Panc1 (cell line): Measurements from ENCODE around the gene RNF175. TPM values are rescaled to one million over a fixed set of nuclear protein-coding genes. Genes with fewer than 3 reads are reported as not detected.

ENCODE experiments used
- ATAC-seq: fragments of 200-7000 bp; cut with Tn5 transposase; 2 replicates; pipeline ENCODE4 v1.9.1; 2020; ENCODE audit warnings: mild to moderate bottlenecking, moderate library complexity
- BruUV-seq: library from RNA; stranded (reverse); fragments of 400-500 nt; replicated peaks from 2 replicates; lab custom pipeline; 2021; lab: Mats Ljungman, UMichigan
- CTCF ChIA-PET: fragments of 300-600 bp; sonication (Branson Sonifier 250); formaldehyde crosslinking; loops from one replicate; lab custom pipeline; 2022; ENCODE audit warnings: antibody characterized with exemption; lab: Charles Lee
- POLR2A ChIA-PET: fragments of 300-600 bp; sonication (Branson Sonifier 250); formaldehyde crosslinking; loops from one replicate; lab custom pipeline; 2022; ENCODE audit warnings: antibody characterized with exemption; lab: Charles Lee
- DNase-seq: peaks from one replicate; pipeline ENCODE4 v3.0.0-alpha.2; 2010; ENCODE audit warnings: low read depth, low spot score
- H3K27ac ChIP-seq: 2 replicates; pipeline ENCODE4 v1.5.1; 2011; ENCODE audit warnings: mild to moderate bottlenecking, low read length, inconsistent platforms
- H3K27me3 ChIP-seq: fragments of 200-500 bp; sonication (Bioruptor generic); 2 replicates; pipeline ENCODE4 v1.6.0; 2014; ENCODE audit warnings: low read length, inconsistent platforms; ENCODE audit not compliant: control insufficient read depth, insufficient read depth
- H3K36me3 ChIP-seq: fragments of 200-500 bp; sonication (Bioruptor generic); 2 replicates; pipeline ENCODE4 v1.5.1; 2014; ENCODE audit warnings: inconsistent platforms, mild to moderate bottlenecking, low read length, moderate library complexity; ENCODE audit not compliant: control insufficient read depth, insufficient read depth
- H3K4me1 ChIP-seq: 2 replicates; pipeline ENCODE4 v1.5.1; 2011; ENCODE audit warnings: inconsistent platforms, mild to moderate bottlenecking, low read length, moderate library complexity; ENCODE audit not compliant: control insufficient read depth, insufficient read depth
- H3K4me3 ChIP-seq, 2 experiments: 2 replicates each; pipeline ENCODE4 v1.5.1; 2011 to 2012; ENCODE audit warnings: low read depth in 2 of 2, low read length in 2 of 2, mild to moderate bottlenecking in 2 of 2, inconsistent platforms in 1 of 2, moderate library complexity in 1 of 2
- H3K9me3 ChIP-seq: fragments of 200-500 bp; sonication (Bioruptor generic); 2 replicates; pipeline ENCODE4 v1.5.1; 2014; ENCODE audit warnings: low read depth, mild to moderate bottlenecking, inconsistent platforms, low read length, moderate library complexity; ENCODE audit not compliant: control insufficient read depth, insufficient read depth
- CTCF ChIP-seq: fragments of 450-650 bp; IDR thresholded peaks from 2 replicates; pipeline ENCODE4 v1.5.1; 2017; ENCODE audit warnings: mild to moderate bottlenecking
- POLR2AphosphoS5 ChIP-seq: IDR thresholded peaks from 2 replicates; pipeline ENCODE4 v1.6.1; 2012; ENCODE audit warnings: mild to moderate bottlenecking, low read depth, low read length, moderate library complexity
- SIN3A ChIP-seq: IDR thresholded peaks from 2 replicates; pipeline ENCODE4 v1.6.1; 2012; ENCODE audit warnings: low read depth, mild to moderate bottlenecking, low read length, moderate library complexity, borderline replicate concordance; ENCODE audit not compliant: insufficient read depth
- TCF7L2 ChIP-seq: IDR thresholded peaks from 2 replicates; pipeline ENCODE4 v1.6.1; 2011; ENCODE audit warnings: mild to moderate bottlenecking, low read depth, low read length, inconsistent platforms
- in situ Hi-C: cut with HindIII; loops from 2 replicates; pipeline ENCODE4 v1.10.0; 2016; ENCODE audit warnings: low sequenced_read_pairs, low pct_unique_long_range_greater_than_20kb
- intact Hi-C: fragments of 100-400 bp; cut with micrococcal nuclease; formaldehyde crosslinking; loops from one replicate; pipeline ENCODE4 v1.10.0; 2022; ENCODE audit not compliant: unreplicated experiment
- total RNA-seq: library from RNA; stranded (reverse); gene quantifications from one replicate; pipeline ENCODE4 v1.2.1, GENCODE V29; 2021; ENCODE audit not compliant: unreplicated experiment
- TF ChIP-seq, protein P1 (sequence below), 2 experiments: IDR thresholded peaks; 2 replicates each; pipeline ENCODE4 v1.6.1; 2011 to 2012; ENCODE audit warnings: low read depth in 2 of 2, control low read depth in 1 of 2, low read length in 1 of 2, mild to moderate bottlenecking in 1 of 2, moderate library complexity in 1 of 2; ENCODE audit not compliant: insufficient read depth in 1 of 2

Gene RNF175
- total RNA-seq, 1 experiment from 2014 or later, result not detected

DNA sequence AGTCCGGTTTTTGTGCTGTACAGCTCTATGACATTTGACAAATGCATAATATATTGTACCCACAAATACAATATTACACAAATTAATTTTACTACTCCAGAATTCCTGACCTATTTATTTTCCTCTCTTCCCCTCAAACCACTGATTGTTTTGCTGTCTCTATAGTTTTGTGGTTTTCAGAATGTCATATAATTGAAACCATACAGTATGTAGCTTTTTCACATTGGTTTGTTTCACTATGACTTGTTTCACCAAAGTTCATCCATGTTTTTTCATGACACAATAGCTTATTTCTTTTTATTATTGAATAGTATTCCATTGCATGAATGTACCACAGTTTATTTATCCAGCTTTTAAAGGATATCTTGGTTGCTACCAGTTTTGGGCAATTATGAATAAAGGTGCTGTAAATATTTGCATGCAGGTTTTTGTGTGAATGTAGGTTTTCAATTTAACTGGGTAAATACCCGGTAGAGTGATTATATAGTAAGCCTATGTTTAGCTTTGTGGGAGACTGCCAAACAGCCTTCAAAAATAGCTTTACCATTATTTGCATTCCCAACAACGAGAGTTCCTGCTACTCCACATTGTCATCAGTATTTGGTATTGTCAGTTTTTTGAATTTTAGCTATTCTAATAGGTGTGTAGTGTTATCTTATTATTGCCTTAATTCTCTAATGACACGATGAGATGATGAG, 25.9 kb downstream of the RNF175 start:
- BruUV-seq, result no TSS peak
- Histone ChIP-seq H3K36me3 (no peaks in the 10 kb centered on the region), H3K27me3 (no peaks in the 10 kb centered on the region; the same call in 1 of the 2 replicates), H3K4me1 (no peaks in the 10 kb centered on the region), H3K4me3 (no peak overlapping the region), H3K27ac (no peak overlapping the region), H3K9me3 (no peaks in the 10 kb centered on the region)
- ATAC-seq (no peak), DNase-seq (no peak)
- CTCF ChIA-PET, result no interaction called here
- TF ChIP-seq TCF7L2 (no peak), POLR2AphosphoS5 (no peak), SIN3A (no peak), CTCF (no peak)
- TF ChIP-seq, protein P1, sequence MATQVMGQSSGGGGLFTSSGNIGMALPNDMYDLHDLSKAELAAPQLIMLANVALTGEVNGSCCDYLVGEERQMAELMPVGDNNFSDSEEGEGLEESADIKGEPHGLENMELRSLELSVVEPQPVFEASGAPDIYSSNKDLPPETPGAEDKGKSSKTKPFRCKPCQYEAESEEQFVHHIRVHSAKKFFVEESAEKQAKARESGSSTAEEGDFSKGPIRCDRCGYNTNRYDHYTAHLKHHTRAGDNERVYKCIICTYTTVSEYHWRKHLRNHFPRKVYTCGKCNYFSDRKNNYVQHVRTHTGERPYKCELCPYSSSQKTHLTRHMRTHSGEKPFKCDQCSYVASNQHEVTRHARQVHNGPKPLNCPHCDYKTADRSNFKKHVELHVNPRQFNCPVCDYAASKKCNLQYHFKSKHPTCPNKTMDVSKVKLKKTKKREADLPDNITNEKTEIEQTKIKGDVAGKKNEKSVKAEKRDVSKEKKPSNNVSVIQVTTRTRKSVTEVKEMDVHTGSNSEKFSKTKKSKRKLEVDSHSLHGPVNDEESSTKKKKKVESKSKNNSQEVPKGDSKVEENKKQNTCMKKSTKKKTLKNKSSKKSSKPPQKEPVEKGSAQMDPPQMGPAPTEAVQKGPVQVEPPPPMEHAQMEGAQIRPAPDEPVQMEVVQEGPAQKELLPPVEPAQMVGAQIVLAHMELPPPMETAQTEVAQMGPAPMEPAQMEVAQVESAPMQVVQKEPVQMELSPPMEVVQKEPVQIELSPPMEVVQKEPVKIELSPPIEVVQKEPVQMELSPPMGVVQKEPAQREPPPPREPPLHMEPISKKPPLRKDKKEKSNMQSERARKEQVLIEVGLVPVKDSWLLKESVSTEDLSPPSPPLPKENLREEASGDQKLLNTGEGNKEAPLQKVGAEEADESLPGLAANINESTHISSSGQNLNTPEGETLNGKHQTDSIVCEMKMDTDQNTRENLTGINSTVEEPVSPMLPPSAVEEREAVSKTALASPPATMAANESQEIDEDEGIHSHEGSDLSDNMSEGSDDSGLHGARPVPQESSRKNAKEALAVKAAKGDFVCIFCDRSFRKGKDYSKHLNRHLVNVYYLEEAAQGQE (IDR thresholded peaks at IDR 0.05; ENCODE audit: insufficient read depth in 1 of 2, low read depth in 2 of 2, low read length in 1 of 2), result no peak
- POLR2A ChIA-PET, result no interaction called here
- intact Hi-C loops (no loop called here), in situ Hi-C loops (no loop called here)

DNA sequence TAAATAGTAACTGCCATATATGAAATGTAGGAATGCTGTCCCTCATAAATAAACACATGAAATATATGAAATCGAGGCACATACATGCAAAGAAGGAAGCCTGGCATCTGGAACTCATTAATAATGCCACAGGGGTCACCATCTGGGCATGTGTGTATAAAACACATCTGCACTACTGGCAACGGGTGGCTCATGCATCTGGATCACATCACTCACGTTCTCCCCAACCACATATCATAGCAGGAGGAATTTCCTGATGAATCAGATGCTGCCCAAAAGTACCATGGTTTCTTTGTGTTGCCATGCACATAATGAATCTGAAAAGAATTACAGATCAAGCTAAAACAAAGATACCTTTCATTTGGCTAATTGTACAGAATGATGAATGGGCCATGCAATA, 28.6 kb downstream of the RNF175 start:
- CTCF ChIA-PET, result no interaction called here
- ATAC-seq (no peak), DNase-seq (no peak)
- no TSS peak for BruUV-seq
- in situ Hi-C loops (no loop called here), intact Hi-C loops (no loop called here)
- TF ChIP-seq, protein P1 (IDR thresholded peaks at IDR 0.05; ENCODE audit: insufficient read depth in 1 of 2, low read depth in 2 of 2, low read length in 1 of 2), result no peak
- no peak for TF ChIP-seq CTCF
- no peak for TF ChIP-seq POLR2AphosphoS5
- no peak for TF ChIP-seq SIN3A
- no peak for TF ChIP-seq TCF7L2
- no peaks in the 10 kb centered on the region for H3K9me3 ChIP-seq
- no peaks in the 10 kb centered on the region for H3K36me3 ChIP-seq
- no peaks in the 10 kb centered on the region; the same call in 1 of the 2 replicates for H3K27me3 ChIP-seq
- POLR2A ChIA-PET, result no interaction called here
- no peak overlapping the region for H3K27ac ChIP-seq
- H3K4me1 ChIP-seq, result no peaks in the 10 kb centered on the region
- H3K4me3 ChIP-seq, result no peak overlapping the region
